ENCODE results near the gene MRNIP.
"Not testable (repeated sequence)": the region's sequence is repeated elsewhere in the genome, so short reads cannot be mapped to it uniquely, and the experiment has no call there.

Gene MRNIP

DNA sequence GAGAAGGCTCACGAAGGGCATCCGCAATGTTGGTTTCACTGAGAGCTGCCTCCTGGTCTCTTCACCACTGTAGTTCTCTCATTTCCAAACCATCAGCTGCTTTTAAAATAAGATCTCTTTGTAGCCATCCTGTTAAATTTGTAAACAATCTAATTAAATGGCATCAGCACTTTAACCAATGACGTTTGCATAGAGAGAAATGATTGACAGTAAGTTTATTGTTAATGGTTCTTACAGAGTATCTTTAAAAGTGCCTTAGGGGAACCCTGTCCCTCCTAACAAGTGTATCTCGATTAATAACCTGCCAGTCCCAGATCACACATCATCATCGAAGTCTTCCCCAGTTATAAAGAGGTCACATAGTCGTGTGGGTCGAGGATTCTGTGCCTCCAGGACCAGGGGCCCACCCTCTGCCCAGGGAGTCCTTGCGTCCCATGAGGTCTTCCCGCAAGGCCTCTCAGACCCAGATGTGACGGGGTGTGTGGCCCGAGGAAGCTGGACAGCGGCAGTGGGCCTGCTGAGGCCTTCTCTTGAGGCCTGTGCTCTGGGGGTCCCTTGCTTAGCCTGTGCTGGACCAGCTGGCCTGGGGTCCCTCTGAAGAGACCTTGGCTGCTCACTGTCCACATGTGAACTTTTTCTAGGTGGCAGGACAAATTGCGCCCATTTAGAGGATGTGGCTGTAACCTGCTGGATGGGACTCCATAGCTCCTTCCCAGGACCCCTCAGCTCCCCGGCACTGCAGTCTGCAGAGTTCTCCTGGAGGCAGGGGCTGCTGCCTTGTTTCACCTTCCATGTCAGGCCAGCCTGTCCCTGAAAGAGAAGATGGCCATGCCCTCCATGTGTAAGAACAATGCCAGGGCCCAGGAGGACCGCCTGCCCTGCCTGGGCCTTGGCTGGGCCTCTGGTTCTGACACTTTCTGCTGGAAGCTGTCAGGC, 21.3 kb downstream of the MRNIP start:
- DNase-seq: no peak

DNA sequence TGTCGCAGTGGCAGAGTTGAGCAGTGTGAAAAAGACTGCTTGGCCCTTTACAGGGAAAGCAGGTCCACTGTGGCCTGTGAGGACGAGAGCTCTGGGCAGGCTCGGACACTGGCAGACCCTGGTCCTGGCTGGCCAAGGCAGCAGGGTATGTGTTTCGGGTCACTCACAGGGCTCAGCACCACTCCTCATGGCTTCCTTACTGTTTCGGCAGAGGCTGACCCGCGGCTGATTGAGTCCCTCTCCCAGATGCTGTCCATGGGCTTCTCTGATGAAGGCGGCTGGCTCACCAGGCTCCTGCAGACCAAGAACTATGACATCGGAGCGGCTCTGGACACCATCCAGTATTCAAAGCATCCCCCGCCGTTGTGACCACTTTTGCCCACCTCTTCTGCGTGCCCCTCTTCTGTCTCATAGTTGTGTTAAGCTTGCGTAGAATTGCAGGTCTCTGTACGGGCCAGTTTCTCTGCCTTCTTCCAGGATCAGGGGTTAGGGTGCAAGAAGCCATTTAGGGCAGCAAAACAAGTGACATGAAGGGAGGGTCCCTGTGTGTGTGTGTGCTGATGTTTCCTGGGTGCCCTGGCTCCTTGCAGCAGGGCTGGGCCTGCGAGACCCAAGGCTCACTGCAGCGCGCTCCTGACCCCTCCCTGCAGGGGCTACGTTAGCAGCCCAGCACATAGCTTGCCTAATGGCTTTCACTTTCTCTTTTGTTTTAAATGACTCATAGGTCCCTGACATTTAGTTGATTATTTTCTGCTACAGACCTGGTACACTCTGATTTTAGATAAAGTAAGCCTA, 22.2 kb downstream of the MRNIP start:
- DNase-seq: no peak

DNA sequence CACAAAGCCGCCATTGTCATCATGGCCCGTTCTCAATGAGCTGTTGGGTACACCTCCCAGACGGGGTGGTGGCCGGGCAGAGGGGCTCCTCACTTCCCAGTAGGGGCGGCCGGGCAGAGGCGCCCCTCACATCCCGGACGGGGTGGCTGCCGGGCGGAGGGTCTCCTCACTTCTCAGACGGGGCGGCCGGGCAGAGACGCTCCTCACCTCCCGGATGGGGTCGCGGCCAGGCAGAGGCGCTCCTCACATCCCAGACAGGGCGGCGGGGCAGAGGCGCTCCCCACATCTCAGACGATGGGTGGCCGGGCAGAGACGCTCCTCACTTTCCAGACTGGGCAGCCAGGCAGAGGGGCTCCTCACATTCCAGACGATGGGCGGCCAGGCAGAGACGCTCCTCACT, 23.7 kb downstream of the MRNIP start:
- not testable (repeated sequence) for DNase-seq

DNA sequence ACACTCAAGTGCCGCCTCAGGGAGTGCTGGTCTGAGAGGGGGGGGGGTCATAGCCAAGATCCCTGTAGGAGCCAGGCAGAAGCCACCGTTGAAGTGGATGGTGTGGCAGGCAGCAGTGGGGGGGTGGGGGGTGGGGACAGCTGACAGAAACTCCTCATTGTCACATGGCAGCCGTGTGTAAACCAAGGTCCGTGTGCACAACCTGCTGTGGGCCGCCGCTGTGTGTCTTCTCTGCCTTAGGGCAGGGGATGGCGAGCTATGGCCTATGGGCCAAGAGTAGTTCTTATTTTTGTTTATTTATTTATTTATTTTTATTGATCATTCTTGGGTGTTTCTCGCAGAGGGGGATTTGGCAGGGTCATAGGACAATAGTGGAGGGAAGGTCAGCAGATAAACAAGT, 24.5 kb downstream of the MRNIP start:
- DNase-seq: no peak

DNA sequence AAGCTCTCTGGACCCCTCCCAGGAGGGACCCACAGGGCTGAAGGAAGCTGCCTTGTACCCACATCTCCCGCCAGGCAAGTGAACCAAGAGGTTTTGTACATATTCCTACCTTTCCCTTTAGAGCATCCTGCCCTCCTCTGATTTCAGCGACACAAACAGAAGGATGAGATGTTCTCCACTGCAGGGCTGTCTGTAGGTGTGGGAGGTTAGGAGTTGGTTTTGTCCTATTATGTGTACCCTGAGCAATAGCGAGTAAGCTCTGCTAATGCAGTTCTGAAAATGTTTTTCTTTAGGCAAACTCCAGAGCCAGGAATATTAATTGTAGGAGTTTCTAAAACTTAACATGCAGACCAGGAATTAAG, 24.9 kb downstream of the MRNIP start:
- DNase-seq: no peak

DNA sequence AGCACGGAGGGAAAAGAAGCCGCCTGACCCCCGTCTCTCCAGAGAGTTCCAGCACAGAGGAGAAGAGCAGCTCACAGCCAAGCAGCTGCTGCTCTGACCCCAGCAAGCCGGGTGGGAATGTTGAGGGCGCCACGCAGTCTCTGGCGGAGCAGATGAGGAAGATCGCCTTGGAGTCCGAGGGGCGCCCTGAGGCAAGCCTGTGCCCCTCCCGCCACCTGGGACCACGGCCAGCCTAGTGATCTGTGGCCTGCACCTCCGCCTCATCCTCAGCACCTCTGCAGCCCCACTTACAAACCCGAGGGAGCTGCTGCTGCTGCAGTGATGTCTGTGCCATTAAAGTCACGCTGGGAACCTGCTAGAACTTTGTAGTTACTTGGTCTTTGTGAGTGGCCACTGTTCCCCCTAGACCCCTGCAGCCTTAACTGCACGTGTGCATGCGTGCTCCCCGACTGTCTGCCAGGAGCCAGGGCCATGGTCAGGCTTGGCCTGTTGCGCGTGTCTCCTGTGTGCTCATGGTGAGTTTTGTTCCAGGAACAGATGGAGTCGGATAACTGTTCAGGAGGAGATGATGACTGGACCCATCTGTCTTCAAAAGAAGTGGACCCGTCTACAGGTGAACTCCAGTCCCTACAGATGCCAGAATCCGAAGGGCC, 25.4 kb downstream of the MRNIP start:
- no peak for DNase-seq

DNA sequence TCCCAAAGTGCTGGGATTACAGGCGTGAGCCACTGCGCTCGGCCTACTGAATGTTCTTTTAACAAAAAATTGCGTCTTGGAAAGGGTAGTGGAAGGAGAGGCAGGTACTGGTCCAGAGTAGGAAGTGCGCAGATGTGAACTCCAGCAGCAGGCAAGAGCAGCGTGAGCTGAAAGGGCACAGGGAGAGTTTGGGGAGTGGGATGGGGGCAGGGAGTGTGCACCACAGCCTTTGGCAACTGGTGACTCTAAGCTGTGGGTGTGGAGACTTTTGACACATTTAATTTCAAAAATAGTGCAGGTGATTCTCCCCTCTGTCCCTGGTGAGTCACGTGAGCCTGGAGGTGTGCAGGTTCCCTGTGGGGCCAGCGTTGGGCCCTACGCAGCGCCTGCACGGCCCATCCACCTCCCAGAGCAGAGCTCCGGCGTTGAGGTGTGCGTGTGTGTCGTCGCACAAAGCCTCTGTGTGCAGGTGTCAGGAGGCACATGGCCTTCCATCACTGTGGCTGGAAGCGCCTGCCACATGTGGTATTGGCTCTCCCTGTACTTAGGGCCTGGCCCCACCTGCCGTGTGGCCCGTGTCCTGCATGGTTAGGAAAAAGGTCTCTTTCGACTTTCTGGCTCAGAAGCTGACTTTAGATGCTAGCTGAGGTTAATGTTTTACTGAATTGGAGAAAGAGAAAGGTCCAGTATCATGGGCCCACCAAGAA, 26.4 kb downstream of the MRNIP start:
- DNase-seq: no peak

DNA sequence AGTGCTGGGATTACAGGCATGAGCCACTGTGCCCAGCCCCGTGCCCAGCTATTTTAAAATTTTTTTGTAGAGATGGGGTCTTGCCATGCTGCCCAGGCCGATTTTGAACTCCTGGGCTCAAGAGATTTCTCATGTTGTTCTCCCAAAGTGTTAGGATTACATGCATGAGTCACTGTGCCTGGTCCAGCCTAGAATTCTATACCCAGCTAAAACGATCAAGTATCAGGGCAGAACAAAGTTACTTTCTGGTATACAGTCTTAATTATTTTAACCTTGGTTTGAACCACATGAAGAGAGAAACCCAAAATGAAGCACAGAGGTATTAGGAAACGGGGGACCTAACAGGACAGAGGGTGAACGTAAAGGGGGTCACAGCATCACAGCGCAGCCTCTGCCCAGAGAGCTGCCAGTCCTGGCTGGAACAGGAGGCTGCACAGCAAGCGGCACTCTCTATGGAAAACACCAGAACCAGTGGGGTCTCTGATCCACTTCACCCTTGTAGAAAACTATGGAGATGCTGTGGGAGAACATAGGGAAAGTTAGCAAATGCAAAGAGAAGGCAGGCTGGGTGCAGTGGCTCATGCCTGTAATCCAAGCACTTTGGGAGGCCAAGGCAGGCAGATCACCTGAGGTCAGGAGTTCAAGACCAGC, 27.7 kb downstream of the MRNIP start:
- DNase-seq: no peak

DNA sequence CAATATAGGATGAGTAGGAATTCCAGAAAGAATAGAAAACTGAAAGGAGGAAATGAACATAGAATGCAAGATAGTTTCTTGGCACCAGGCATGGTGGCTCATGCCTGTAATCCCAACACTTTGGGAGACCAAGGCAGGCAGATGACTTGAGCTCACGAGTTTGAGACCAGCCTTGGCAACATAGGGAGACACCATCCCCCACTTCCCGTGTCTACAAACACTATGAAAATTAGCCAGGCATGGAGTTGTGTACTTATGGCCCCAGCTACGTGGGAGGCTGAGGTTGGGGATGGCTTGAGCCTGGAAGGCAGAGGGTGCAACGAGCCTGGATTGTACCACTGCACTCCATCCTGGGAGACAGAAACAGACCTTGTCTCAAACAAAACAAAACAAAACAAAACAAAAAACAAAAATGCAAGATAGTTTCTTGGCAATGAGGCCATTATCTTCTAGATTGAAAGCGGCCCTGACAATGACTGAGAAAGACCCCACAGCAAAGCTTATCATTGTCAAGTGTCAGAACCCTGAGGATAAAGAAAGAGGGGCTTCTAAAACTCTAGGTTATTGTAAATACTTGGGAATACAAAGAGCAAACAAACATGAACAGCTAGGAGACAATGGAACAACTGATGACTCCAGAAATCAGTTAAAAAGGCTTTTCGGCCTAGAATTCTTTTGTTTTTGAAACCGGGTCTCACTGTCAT, 28.7 kb downstream of the MRNIP start:
- no peak for DNase-seq

DNA sequence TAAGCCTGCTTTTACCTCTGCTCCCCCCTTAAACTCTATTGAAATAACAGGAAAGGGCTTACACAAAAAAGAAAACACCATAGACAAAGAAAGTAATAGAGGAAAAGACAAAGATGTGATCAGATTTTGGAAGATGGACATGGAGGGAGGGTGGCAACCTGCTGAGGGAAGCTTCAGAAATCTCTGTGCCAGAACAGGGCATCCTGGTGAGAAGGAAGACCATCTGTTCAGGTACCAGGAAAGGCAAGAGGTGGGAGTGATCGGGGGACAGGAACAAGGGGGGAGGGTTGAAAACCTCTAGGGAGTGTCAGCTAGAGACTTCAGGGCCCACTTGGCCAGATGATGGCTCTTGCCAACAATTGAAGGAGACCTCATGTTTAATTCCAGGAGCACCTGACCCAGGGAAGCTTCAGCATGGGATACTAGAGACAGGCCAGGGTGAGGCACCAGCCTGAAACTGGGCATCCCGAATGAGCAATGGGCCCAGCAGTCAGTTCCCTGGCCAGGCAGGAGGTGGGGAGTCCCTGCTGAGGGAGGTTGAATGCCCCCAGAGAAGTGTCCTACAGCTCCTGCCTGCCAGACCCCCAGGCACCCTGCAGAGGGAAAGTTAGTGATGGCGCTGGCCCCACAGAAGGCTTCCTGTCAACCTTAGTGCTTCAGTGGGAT, 29.7 kb downstream of the MRNIP start:
- no peak for DNase-seq

DNA sequence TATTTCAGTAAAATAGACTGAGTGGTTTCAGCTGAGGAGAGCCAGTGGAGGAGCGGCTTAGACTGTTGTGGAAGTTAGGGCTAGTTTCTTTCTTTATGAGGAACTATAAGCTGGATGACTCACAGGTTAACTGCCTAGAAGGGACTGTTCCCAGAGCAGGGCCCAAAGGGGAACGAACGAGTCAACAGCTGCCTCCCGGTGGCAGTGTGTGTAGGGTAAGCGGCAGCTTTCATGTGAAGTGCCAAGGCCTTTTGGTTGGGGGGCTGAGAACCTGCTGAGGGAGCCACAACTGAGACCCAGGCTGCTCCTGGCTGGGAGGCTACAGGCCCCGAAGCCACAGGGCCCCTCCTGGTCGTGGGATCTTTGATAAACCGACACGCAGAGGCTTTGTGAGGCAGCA, 30.9 kb downstream of the MRNIP start:
- peak; percentile 87 to 89 for DNase-seq

DNA sequence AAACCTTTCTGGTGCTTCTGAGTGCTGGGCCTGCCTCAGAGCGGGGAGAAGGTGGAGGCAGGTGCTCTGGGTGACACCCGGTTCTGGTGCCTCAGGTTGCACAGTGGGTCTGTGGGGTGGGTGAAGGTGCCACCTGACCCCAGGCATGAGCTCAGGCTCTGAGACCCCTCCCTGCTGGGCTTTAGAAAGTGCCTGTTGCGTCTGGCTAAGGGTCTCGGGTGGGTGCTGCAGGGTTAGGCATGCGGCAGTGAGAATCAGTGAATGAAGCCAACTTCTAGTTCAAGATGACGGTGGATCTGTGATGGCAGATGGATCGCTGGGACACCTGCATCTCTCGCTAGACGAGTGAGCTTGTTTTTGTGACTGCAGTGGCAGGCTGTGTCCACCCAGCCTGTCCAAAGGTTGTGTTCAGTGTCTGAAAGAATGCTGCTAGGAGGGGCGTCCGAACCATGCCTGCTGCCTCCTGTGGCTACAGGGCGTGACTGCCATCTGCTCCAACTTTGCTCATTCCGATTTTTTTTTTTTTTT, 32.9 kb downstream of the MRNIP start:
- no peak for DNase-seq

DNA sequence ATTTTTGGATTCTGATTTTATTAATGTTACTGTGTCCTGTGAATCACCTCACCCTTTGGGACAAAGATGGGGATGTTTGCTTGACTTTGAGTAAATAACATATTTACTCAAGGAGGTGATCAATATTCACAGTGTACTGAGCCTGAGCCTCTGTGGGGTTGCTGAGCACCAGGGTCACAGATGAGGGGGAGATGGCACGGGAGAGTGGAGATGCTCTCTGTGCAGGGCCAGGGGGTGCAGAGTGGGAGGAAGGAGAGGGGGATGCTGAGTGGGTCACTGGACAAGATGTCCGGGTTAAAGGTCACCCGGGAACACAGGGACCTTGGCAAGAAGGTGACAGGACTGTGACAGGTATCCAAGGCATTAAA, 33.9 kb downstream of the MRNIP start:
- DNase-seq: no peak

DNA sequence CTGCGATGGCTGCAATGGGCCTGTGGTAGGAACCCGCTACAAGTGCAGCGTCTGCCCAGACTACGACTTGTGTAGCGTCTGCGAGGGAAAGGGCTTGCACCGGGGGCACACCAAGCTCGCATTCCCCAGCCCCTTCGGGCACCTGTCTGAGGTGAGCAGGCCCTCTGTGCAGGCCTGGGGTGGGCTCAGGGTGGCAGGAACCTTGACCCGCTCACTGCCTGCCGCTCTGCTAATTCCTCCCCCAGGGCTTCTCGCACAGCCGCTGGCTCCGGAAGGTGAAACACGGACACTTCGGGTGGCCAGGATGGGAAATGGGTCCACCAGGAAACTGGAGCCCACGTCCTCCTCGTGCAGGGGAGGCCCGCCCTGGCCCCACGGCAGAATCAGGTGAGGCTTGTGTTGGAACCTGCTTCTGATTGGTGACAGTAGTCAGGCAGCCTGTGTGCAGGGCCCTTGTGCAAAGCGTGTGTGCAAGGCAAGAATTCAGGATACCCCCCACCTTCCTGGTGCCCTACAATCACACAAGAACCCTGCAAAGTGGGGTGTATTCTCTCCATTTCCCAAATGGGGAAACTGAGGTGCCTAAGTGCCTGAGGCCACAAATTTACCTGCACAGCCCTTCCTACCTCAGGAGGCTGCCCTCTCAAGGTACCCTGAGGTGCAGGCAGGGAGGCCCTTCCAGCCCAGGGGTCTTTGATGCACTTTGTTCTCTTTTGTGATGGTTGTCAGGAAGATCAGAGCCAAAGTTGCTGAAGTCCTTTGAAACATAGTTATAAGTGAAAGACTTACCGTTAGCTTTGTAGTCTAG, 34.5 kb downstream of the MRNIP start:
- no peak for DNase-seq

DNA sequence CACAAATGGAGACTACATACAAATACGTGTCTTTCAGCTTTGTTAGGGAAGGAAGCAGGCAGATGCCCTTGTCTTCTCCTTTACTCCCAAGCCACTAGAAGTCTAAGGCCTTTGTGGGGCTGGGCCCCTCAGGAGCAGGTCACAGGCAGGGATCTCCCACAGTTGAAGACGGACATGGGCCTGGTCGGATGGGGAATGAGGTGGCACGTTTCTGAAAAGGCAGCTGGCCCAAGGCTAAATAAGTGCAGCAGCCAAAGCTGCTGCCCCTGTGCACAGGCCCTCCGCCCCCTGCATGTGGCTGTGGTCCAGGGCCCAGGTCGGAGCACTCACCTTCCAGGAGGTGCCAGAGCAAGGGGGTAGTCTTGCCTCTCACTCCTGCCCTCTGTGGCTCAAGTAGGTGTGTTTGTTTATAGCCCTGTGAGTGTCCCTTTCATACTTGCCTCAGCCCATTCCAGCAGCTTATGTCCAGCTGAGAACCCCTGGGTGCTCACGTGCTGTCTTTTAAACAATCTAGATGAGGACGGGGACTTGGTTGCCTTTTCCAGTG, 36.1 kb downstream of the MRNIP start:
- DNase-seq: no peak

DNA sequence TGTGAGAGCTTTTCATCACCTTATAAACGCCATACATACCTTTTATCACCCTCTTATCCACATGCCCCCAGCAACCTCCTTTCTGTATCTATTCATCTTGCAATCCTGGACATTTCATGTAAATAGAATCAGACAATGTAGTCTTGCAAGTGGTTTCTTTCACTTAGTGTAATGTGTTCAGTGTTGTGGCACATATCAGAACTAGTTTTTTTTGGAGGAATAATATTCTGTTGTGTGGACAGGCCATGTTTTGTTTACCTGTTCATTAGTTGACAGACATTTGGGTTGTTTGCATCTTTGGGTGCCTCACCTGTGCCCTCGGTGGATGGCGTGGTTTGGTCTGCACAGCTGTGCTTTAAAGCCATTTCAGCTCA, 36.6 kb downstream of the MRNIP start:
- no peak for DNase-seq

DNA sequence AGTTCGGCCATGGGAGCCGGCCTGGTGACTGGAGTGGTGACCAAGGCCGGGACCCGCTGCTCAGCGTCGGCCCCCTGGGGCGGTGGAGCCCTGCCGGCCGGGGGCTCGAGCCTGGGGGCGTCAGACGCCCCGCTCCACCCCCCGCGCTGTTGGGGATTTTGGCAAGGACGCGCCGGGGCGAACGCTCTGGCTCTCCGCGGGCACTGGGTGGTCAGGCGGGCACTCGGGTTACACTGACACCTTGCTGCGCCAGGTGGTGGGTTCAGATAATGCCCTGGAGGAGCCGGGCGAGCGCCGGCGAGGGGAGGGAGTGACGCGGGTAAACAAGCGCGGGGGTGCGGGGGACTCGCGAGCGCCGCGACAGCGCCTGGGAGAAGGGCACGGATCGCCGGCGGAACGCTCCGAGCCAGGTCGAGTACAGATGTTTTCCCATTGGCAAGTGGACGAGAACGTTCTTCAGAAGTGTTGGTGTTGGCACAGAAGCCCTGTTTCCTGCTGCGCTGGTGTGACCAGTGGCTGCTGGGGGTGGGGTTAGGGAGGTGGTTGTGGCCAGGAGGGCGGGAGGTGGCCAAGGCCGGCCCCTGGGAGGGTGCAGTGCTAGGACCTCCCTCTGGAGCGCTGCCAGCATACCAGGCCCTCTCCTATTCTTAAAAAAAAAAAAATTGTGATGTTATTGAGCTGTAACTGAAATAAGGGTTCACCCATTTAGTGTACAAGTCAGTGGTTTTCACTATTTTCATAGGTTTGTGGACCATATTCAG, 37.1 kb downstream of the MRNIP start:
- peak; percentile 90 to 91 for DNase-seq

DNA sequence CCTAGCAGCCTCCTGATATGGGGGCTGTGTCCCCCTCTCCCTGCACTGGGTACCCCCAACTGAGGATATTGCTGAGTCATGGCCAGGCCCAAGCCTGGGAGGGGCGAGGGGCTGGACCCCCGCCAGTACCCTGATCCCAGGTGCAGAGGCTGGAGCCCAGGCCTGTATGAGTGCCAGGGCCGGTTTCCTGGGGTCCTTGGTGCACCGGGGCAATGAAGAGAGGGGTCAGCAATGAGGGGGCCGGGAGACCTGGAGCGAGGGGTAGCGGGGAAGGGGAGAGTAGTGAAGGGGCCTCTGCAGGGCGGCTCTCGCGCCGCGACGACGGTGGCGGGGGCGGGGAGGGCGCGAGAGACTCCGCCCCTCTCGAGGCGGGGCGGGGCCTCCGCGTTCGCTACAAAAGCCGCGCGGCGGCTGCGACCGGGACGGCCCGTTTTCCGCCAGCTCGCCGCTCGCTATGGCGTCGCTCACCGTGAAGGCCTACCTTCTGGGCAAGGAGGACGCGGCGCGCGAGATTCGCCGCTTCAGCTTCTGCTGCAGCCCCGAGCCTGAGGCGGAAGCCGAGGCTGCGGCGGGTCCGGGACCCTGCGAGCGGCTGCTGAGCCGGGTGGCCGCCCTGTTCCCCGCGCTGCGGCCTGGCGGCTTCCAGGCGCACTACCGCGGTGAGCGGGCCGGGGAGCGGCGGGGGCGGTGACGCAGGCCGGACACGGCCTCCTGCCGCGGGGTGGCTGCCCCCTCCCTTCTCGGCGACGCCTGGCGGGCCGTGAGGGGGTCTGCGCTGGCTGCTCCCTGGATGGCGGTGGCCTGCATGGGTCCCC, 37.9 kb downstream of the MRNIP start, which contains the start of gene SQSTM1:
Gene SQSTM1, plus strand, starts transcription at position 423 of the 815 bp plus-strand sequence. Its CDS starts 32 bp downstream, at position 455.
- DNase-seq: peak; percentile 82 to 91

Measured in inflammatory macrophage (primary cell).